ENCODE measurements around the gene SLC9A2. TPM values are rescaled to one million over a fixed set of nuclear protein-coding genes. Genes with fewer than 3 reads are reported as not detected.

SLC9A2 gene
- total RNA-seq, 4 donors from 2014 or later, result 0.06 to 0.17 (median 0.17) TPM; not detected in 1

DNA sequence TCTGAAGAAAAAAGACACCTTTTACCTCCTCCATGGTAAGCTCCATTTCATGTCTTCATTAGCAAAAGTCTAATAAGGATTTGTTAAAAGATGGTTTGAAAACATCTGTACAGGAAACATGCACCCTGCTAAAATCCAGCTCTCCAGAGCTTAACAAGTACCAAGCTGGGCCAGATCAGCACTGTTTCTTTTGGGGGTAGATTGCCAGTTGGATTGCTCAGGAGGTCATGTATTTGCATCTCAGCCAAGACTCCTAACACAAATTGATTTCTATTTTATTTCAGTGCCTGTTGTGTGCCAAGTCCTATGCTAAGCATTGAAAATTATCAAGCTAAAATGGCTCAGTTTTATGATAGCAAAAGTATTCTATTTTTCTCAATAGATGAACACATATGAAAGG lies 139.1 kb downstream of the SLC9A2 start:
- intact Hi-C loops (cut with DNase I), result no loop called here
- H3K4me3 ChIP-seq, result no peak overlapping the region
- H3K9me3 ChIP-seq, result no peaks in the 10 kb centered on the region
- H3K36me3 ChIP-seq, result no peaks in the 10 kb centered on the region
- no peaks in the 10 kb centered on the region for H3K27me3 ChIP-seq
- no peak overlapping the region for H3K27ac ChIP-seq (replicated peaks in 1 of 4)
- peaks cover 3 to 33% (median 15%) of the 10 kb centered on the region in 4 donors for H3K4me1 ChIP-seq
- TF ChIP-seq POLR2AphosphoS5 (IDR thresholded peaks at IDR 0.05), result no peak
- no peak for TF ChIP-seq POLR2A (IDR thresholded peaks at IDR 0.05; ENCODE audit: low read depth)
- TF ChIP-seq, protein P1, sequence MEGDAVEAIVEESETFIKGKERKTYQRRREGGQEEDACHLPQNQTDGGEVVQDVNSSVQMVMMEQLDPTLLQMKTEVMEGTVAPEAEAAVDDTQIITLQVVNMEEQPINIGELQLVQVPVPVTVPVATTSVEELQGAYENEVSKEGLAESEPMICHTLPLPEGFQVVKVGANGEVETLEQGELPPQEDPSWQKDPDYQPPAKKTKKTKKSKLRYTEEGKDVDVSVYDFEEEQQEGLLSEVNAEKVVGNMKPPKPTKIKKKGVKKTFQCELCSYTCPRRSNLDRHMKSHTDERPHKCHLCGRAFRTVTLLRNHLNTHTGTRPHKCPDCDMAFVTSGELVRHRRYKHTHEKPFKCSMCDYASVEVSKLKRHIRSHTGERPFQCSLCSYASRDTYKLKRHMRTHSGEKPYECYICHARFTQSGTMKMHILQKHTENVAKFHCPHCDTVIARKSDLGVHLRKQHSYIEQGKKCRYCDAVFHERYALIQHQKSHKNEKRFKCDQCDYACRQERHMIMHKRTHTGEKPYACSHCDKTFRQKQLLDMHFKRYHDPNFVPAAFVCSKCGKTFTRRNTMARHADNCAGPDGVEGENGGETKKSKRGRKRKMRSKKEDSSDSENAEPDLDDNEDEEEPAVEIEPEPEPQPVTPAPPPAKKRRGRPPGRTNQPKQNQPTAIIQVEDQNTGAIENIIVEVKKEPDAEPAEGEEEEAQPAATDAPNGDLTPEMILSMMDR (IDR thresholded peaks at IDR 0.05), result no peak
- no peak for DNase-seq (ENCODE audit: extremely low spot score)

Other genes starting within 250 kb of the SLC9A2 start
- gene IL18RAP, start 196.4 kb upstream of the SLC9A2 start, total RNA-seq, result 10 to 100 TPM in 1 of 4 donors, under 1 TPM in 3; 0.42 to 11.3 (median 0.58) TPM
- gene SLC9A4, start 146.3 kb upstream of the SLC9A2 start, total RNA-seq, result not detected
- gene TMEM182, start 142.5 kb downstream of the SLC9A2 start, total RNA-seq, result 1 to 10 TPM in 2 of 4 donors, under 1 TPM in 2; 0.17 to 2.8 (median 0.72) TPM